Fibroblast of mammary gland (primary cell): Measurements from ENCODE around the gene KIF26B.
"Not testable (repeated sequence)": the region's sequence is repeated elsewhere in the genome, so short reads cannot be mapped to it uniquely, and the experiment has no call there.

Source experiments
- DNase-seq: peaks from one replicate; pipeline ENCODE4 v3.0.0-alpha.2; 2010; ENCODE audit warnings: low read depth
- H3K4me3 ChIP-seq: 2 replicates; pipeline ENCODE4 v1.5.1; 2011; ENCODE audit warnings: low read depth, mild to moderate bottlenecking, low read length, moderate library complexity; ENCODE audit not compliant: control insufficient read depth
- CTCF ChIP-seq: conservative IDR thresholded peaks from 2 replicates; pipeline ENCODE4 v1.5.1; 2011; ENCODE audit warnings: low read depth, low read length, inconsistent platforms; ENCODE audit not compliant: control insufficient read depth, insufficient read depth

KIF26B gene

DNA sequence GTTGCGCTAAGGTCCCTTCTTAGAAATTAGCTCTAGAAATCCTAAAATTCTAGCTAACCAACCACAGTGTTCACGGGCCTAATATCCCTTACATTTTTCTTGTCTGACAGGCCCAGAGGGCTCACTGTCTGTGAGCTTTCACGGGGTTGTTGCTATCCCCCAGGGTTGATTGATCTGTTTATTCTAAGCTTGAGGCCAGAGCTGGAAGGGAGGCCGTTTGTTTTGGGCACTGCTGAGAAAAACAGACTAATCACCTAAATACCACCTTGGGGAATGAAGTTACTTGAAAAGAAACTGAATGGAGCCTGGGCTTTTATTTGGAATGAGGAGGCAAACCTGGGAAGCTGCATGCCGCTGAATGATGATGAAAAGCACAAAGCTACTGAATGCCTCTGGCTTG, 162.4 kb downstream of the KIF26B start:
- no peak for DNase-seq
- no peak for TF ChIP-seq CTCF

DNA sequence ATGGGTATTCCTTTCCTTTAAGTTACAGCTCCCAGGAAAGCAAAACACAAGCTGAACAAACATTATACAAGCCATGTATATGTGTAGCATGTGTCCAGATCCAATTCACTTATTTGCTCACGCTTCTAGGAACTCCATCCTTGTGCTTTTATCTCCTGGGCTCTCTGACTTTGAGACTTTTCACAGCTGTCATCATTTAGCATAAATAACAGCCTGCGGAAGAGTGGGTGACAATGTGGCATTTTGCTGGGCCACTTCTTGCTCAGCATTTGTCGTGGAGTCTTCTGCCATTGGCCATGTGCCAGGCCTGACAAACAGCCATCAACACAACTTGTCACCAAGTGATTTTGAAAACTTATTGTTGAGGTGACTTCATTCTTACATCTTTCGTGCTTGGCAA, 164.3 kb downstream of the KIF26B start:
- TF ChIP-seq CTCF: no peak
- DNase-seq: no peak
- H3K4me3 ChIP-seq: no peak overlapping the region

More for the DNA sequence above, 162.4 kb downstream of the KIF26B start:
- H3K4me3 ChIP-seq: no peak overlapping the region

DNA sequence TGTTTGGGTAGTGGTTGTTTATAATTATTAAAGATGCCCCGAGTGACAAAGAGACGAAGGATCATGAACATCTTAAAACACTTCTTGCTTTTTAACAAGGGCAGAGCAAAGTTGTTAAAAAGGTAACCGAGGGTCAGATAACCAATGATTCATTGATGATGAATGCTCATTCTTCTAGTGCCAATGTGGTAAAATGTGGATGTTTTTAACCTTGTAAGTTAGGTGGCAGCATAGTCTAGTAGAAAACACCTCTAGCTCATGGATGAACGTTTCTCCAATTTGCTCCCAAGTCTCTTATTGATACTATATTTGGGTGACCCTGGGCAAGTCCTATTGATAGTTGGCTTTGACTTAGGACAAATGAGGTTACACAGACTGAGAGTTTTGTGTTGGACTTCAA, 167.9 kb downstream of the KIF26B start:
- TF ChIP-seq CTCF: no peak
- peak; percentile 18 for DNase-seq

DNA sequence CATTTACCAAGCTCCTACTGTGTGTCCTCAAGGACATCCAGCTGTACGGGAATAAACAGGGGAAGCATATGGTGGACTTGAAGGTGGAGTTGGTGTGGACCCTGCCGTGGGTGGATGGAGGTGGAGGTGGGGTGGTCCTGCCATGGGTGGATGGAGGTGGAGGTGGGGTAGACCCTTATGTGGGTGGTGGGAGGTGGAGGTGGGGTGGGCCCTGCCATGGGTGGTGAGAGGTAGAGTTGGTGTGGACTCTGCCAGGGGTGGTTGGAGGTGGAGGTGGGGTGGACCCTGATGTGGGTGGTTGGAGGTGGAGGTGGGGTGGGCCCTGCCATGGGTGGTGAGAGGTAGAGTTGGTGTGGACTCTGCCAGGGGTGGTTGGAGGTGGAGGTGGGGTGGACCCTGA, 169.0 kb downstream of the KIF26B start:
- not testable (repeated sequence) for H3K4me3 ChIP-seq, DNase-seq

More for the DNA sequence above, 167.9 kb downstream of the KIF26B start:
- no peak overlapping the region for H3K4me3 ChIP-seq

DNA sequence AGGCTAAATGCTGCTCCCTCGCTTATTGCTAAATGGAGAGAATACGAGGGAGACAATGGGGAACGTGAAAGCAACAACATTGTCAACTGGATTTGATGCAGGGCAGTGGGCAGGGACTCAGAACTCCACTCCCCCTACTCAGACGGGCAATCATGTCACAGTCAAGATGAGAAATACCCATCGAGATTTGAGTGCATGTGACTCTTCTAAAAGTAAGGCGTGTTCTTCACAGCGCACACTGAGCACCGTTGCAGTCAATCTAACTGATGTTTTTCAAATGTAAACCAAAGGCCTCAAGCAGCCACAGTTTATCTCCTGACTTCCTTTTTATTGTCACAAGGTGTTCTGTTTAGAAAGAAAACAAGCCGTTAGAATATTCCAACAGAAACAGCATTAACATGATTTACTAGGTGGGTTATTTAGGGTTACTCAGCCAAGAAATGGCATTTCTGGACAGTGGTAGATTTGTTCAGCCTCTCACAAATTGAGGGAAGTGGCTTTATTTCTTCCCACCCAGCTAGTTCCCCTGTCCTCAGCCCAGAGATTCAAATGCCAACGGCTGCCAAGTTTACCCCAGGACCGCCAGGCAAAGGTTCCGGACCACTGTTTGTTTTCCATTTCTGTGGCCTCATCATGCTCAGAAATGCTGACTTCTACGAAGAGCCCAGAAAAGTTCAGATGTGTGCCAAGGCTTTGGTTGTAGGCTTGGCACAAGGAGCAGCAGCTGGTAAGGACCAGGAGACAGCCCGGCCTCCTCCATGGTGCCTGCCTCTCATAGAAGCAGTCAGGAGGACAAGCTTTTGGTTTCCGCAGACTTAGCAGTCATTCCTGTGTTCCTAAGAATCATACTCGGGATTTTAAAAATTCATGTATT, 171.4 kb downstream of the KIF26B start:
- no peak overlapping the region for H3K4me3 ChIP-seq
- no peak for DNase-seq
- TF ChIP-seq CTCF: no peak

DNA sequence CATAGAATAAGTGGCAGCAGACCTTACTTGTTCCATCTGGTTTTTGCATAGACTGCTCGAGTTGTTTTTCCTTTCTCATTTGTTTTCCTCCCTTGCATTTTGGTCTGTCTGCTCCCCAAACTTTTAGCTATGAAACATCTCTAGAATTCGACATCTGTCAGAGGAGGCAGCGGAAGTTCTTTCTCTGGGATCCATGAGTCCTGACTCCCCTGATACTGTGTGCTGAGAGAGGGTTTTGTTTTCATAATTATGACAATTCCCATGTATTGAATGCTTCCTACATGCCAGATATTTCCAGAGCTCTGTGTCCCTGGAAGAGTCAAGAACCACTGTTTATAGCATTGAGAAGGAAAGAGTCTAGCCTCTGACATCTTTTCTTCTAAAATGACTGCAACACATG, 172.6 kb downstream of the KIF26B start:
- no peak overlapping the region for H3K4me3 ChIP-seq
- no peak for TF ChIP-seq CTCF
- no peak for DNase-seq

- no peak for DNase-seq
- no peak for TF ChIP-seq CTCF
- H3K4me3 ChIP-seq: no peak overlapping the region
These were observed 173.1 kb downstream of the KIF26B start for GRCh38 chr1:245327842-245328241.
